ENCODE results near the gene SPDYE1.
A peak's percentile ranks its signal among the peaks of the same experiment; 100 is the strongest.
"Not testable (repeated sequence)": the region's sequence is repeated elsewhere in the genome, so short reads cannot be mapped to it uniquely, and the experiment has no call there.

Gene SPDYE1

GRCh38 chr7:44018857-44019807 is 21.4 kb downstream of the SPDYE1 start:
- peak; percentile 97 for DNase-seq (ENCODE audit: low spot score)
- TF ChIP-seq CTCF (IDR thresholded peaks at IDR 0.05; ENCODE audit: extremely low read depth, missing control alignments), result peak; percentile 61

- not testable (repeated sequence) for DNase-seq (ENCODE audit: low spot score)
Measured at GRCh38 chr7:44019825-44020224, 22.1 kb downstream of the SPDYE1 start.

- DNase-seq (ENCODE audit: low spot score), result not testable (repeated sequence)
Measured at GRCh38 chr7:44022069-44022468, 24.4 kb downstream of the SPDYE1 start.

GRCh38 chr7:44022796-44023467 is 25.2 kb downstream of the SPDYE1 start:
- not testable (repeated sequence) for DNase-seq (ENCODE audit: low spot score)

GRCh38 chr7:44029433-44029832 is 31.7 kb downstream of the SPDYE1 start:
- DNase-seq (ENCODE audit: low spot score), result not testable (repeated sequence)

- DNase-seq (ENCODE audit: low spot score), result not testable (repeated sequence)
Measured at GRCh38 chr7:44030029-44030428, 32.3 kb downstream of the SPDYE1 start.

GRCh38 chr7:44031319-44031718 is 33.6 kb downstream of the SPDYE1 start:
- not testable (repeated sequence) for DNase-seq (ENCODE audit: low spot score)

GRCh38 chr7:44032031-44032430 is 34.3 kb downstream of the SPDYE1 start:
- DNase-seq (ENCODE audit: low spot score), result not testable (repeated sequence)

GRCh38 chr7:44033971-44034844 is 36.5 kb downstream of the SPDYE1 start:
- not testable (repeated sequence) for DNase-seq (ENCODE audit: low spot score)

- not testable (repeated sequence) for DNase-seq (ENCODE audit: low spot score)
Measured at GRCh38 chr7:44036364-44036763, 38.7 kb downstream of the SPDYE1 start.

GRCh38 chr7:44037951-44038350 is 40.3 kb downstream of the SPDYE1 start:
- DNase-seq (ENCODE audit: low spot score), result not testable (repeated sequence)

GRCh38 chr7:44038553-44038952 is 40.9 kb downstream of the SPDYE1 start:
- not testable (repeated sequence) for DNase-seq (ENCODE audit: low spot score)

- peak; percentile 73 for DNase-seq (ENCODE audit: low spot score)
Measured at GRCh38 chr7:44038961-44039558, 41.4 kb downstream of the SPDYE1 start.

- not testable (repeated sequence) for DNase-seq (ENCODE audit: low spot score)
Measured at GRCh38 chr7:44039800-44040492, 42.2 kb downstream of the SPDYE1 start.
